ENCODE measurements around the gene SPRN.
"Not testable (repeated sequence)": the region's sequence is repeated elsewhere in the genome, so short reads cannot be mapped to it uniquely, and the experiment has no call there.

SPRN gene

DNA sequence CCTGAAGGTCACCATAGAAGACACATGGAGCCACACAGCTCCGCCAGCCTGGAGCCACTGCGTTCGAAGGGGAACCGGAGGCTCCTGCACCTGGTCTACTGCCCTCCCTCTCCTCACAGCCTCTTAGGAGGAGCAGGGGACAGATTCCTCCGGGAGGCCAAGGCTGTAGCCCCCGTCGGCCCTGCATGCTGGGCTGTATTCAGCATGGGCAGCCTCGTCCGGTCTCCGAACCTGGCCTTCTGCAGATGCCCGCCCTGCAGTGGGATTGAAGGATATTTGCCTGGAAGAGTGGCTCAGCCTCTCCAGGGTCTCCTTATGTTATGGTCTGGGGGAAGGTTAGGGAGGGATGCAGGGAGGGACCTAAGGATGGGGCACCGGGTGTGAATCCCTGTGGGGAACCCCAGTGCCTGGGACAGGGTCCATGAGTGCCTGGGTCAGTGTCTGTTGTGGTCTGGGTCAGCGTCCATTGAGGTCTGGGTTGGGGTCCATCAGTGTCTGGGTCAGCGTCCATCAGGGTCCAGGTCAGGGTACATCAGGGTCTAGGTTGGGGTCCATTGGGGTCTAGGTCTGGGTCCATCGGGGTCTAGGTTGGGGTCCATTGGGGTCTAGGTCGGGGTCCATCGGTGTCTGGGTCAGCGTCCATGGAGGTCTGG lies 16.3 kb upstream of the SPRN start:
- no peak for DNase-seq (ENCODE audit: low read depth in 2 of 3, low spot score in 1 of 3)

DNA sequence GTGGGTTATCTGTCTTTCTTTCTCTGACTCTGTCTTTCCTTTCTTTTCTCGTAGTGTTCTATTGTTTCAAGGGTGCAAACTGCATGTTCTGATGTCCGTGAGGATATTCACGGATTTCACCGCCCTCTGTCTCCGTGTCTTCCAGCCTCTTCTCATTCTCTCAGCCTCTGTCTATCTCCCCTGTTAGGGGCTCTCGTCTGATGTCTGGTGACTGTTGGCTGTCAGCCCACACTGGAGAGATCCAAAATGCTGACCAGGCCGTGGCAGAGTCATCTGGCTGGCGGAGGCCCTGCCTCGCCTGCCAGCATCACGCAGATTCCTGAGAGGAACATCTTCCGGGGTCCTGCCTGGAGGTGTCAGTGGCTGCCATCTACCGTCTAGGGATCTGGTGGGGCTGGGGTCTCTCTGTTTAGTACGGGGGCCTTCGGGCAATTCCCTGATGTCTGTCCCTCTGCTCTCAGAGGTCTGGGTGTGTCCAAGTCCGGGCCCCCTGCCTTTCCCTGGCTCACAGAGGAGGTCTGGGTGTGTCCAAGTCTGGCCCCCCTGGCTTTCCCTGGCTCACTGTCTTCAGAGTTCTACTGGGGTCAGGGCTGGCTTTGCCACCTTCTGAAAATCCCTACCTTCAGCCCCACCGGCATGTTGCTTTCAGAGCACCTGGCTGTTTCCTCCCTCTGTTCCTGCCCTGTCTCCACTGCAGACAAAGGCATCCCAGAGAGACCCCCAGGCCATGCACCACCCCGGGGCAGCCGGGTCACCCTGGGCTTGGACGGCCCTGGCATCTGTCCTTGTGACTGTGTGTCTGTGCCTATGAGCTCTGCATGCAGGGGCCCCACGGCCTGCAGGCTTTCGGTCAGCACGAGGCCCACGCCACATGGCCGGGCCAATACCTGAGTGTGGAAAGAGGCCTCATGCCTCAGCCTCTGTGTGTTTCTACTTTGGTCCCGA lies 15.4 kb upstream of the SPRN start:
- DNase-seq (ENCODE audit: low read depth in 2 of 3, low spot score in 1 of 3): no peak

DNA sequence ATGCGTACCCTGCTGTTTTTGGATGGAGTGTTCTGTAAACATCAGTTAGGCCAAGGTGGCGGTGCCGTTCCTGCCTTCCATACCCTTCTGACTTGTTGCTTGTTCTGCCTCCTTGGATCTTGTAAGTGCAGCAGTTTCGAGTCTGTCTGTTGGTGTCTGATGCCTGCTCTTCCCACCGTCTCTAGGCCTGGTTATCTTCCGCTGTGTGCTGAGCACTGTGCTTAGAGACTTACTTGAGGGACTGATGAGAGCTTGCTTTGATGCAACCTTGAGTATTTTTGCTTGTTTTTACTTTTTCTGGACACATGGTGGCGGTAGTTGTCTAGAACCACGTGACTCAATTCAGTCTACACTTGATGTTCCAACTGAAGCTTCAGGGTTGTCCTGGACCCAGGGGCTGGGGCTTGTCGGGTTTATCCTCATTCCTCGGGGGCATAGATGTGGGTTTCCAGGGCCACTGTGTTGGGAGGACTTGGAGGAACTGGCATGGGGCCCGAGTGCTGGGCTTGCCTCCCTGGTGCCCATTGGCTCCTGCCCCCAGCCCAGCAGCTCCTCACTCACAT lies 14.4 kb upstream of the SPRN start:
- DNase-seq (ENCODE audit: low read depth in 2 of 3, low spot score in 1 of 3): peak in 1 of 3 donors; percentile 40

DNA sequence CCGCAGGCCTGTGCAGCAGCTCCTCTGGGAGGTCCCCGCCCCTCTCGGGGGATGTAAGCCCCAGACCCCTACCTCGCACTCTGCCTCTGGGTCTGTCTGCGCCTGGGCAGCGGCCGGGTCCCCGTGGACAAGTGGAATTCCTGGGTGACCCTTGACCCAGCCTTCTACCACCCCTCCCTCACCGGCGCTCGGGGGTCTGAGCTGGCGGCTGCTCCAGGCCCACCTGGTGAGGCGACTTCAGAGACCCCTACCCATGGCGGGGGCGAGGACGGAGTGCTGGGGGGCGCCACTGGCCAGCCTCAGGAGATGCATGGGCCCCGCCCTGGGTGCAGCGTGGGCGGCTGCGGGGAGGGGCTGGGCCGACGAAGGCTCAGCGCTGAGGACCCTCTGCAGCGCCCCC lies 8.4 kb upstream of the SPRN start:
- not testable (repeated sequence) for DNase-seq (ENCODE audit: low read depth in 2 of 3, low spot score in 1 of 3)

DNA sequence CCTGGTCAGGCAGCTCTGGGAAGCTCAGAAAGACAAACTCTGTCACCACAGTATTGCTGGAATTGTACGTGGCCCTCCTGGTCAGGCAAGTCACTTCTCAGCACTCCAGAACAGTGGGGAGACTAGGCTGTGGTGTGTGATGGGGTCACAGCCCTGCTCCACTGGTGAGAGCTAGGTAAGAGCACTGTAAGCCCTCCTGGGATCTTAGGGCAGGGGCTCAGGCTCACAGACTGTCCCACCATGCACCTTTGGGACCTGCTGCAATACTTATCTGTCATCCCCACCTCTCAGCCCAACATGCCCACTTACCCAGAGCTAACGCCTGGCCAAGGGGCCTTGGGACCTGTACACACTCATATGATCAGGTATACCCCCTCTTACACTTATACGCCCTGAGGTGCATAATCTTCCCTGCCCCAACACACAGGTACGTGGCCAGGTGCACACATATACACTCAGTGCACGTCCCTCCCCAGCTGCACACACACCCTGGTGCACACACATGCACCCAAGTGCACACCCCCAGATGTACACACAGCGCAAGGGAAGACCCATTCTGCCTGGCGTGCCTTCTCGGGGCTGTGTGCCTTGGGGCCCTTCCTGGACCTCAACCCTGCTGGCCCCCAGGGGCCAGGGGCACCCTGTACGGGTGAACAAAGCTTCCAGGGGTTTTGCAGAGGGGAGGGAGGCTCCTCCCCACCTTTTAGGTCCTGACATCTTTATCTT lies 7.6 kb upstream of the SPRN start:
- not testable (repeated sequence) for DNase-seq (ENCODE audit: low read depth in 2 of 3, low spot score in 1 of 3)

DNA sequence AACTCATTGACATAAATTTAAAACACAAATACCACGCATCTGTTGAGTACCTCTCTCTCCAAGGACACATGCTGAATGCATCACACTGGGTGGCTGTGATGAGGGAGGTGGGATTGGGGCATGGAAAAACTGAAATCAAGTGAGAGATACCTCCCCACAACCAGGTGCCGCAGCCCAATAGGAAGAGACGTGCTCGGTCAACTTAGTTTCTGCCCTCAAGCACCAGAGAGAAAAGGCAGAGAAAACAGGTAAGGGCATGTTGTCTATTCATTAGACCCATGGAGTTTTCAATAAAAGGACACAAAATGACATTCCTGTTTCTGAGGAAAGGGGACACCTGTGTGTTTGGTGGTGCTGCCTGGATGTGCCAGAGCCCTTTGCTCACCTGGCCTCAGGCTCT lies 5.1 kb upstream of the SPRN start:
- DNase-seq (ENCODE audit: low read depth in 2 of 3, low spot score in 1 of 3): not testable (repeated sequence)

DNA sequence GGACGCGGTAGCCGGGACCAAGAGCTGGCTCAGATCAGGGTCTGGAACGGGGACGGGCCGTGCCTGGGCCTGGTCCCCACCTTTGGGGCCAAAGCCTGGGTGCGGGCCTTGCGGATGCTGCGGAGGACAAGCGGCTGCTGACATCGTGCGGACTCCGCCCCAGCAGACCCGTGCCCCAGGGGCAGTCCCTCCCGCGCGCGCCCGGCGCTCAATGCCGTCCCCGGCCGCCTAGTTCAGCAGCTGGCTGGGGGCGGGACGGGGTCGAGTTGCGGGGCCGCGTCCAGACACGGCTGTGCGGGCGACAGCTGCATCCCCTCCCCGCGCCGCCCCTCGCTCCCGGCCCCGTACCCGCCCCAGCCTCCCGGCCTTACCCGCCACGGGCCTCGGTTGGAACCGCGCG lies 323 bp downstream of the SPRN start:
- DNase-seq (ENCODE audit: low read depth in 2 of 3, low spot score in 1 of 3): not testable (repeated sequence)

DNA sequence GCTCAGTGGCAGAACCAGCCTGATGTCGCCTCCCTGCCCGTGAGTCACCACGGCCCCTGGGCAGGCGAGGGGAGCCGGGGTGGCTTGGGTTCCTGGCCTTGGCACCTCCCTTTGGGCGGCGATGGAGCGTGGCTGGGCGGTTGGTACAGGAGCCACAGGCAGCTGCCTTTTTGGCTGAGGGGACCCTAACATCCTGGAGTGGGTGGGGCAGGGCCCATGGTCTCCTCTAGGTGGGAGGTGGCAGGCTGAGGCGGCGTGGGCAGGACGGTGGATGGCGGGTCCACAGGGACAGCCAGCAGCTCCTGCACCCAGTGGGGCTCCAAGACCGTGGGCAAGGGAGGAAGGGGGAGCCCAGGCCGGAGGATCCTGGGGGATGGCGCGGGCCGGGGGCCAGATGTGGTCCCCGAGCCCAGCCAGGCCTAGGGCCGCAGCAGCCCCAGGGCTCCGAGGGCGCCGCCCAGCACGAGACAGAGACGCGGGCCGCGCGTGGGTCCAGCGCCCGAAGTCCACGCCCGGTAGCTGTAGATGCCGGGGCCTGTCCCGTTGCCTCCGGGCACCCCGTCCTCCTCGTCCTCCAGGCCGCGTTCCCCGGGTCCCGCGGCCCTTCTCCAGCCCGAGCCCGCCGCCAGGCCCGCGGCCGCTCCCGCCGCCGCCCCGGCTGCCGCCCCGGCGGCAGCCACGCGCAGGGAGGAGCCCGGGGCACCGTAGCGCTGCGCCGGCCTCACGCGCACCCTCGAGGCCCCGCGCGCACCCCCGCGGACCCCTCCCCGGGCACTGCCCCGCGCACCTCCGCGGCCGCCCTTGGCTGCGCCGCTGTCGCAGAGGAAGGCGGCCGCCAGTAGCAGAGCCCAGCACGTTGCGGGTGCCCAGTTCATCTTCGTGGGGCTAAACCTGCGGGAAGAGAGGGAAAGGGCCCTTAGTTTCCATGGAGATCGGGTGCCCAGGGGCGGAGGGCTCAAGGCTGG lies 1.3 kb downstream of the SPRN start:
- DNase-seq (ENCODE audit: low read depth in 2 of 3, low spot score in 1 of 3): no peak

DNA sequence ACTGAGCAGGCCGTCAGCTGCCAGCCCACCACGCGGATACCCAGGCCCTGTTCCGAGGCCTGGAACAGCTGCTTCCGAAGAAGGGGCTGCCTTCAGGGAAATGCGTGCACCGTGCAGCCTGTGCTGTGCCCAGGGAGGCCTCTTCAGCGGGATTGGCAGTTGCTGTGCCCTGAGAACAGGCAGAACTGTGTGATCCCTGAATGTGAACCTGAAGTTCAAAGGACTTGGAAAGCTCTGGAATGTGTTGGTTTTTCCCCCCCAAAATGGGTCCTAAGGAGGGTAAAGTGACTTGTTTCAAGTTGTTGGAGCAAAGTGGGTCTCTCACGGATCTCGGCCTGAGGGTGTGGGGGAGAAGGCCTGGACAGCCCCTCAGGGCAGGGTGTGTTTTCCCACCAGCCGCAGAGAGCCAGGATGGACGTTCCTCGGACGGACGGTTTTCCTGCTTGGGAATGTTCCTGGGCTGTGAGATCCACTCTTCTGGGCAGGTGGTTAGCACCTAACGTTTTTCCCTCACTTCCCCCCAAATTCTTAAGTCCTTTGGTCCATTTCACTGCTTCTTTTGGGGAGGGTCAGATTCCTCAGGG lies 2.1 kb downstream of the SPRN start:
- no peak for DNase-seq (ENCODE audit: low read depth in 2 of 3, low spot score in 1 of 3)

DNA sequence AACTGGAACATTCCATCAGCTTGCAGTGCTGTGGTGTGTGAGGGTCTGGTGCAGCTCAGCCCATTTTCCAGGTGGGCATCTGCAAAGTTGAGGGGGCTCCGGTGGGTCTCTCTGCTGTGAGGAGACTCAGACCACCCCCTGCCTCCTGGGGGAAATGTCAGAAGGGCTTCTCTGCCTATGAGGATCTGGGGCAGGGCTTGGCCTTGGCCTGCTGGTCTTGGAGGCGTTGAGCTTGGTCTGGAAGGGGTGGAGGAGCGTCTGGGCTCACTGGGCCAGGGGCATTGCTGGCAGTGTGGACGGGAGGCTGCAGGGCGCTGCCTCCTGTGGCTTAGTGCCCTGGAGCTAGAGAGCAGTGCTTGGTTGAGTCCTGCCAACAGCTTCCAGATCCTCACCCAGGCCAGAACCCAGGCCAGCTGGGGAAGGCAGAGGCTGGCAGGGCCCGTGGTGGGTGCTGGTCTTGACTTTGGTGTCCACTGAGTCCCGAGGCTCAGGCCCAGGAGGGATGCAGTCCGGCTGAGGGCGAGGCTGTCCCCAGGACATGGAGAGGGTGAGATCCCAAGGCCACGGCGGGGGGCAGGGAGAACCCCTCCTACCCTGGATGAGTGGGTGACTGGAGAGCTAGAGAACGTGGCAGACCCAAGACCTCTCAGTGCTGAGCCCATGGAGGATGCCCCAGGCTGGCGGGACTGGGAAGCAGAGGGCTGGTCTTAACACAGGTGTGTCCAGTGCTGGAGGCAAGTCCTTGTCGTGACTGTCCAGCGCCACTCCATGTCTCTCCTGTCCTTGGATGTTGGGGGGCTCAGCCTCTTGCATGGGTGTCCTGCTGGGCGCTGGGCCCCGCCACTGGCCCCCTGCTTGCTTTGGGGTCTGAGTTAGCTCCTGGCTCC lies 2.8 kb downstream of the SPRN start:
- no peak for DNase-seq (ENCODE audit: low read depth in 2 of 3, low spot score in 1 of 3)

DNA sequence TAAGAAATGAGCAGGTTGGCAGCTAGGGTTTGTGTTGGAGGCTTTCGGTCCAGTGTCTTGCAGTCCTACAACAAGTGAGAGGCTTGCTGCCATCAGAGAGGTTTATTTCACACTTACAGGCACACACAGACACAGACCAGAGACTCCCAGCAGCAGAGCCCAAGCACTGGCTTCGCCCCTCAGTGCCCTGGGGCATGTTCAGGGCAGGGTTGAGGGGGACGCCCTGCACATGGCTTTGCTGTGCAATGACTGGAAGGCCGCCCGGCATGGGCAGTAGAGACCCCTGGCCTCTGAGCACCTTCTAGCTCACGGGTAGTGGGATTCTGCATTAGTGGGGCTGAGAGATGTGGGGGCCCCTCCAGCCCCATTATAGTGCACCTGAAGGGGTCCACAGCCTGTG lies 3.8 kb downstream of the SPRN start:
- DNase-seq (ENCODE audit: low read depth in 2 of 3, low spot score in 1 of 3): no peak

DNA sequence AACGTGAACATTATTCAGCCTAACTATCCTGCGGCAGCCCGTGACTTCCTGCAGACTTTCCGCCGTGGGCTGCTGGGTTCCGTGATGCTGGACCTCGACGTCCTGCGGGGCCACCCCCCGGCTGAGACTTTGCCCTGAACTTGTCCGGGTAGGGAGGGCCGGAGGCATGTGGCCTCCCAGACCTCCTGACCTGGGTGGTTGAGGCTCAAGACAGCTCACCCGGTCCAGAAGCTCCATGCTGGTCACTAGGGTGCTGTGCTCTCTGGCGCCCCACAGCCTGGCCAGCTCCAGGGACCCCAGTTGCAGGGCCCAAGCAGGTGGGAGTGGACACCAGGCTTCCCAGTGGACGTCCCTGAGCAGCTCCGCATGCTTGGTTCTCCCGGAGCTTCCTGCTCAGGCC lies 4.4 kb downstream of the SPRN start:
- no peak for DNase-seq (ENCODE audit: low read depth in 2 of 3, low spot score in 1 of 3)

DNA sequence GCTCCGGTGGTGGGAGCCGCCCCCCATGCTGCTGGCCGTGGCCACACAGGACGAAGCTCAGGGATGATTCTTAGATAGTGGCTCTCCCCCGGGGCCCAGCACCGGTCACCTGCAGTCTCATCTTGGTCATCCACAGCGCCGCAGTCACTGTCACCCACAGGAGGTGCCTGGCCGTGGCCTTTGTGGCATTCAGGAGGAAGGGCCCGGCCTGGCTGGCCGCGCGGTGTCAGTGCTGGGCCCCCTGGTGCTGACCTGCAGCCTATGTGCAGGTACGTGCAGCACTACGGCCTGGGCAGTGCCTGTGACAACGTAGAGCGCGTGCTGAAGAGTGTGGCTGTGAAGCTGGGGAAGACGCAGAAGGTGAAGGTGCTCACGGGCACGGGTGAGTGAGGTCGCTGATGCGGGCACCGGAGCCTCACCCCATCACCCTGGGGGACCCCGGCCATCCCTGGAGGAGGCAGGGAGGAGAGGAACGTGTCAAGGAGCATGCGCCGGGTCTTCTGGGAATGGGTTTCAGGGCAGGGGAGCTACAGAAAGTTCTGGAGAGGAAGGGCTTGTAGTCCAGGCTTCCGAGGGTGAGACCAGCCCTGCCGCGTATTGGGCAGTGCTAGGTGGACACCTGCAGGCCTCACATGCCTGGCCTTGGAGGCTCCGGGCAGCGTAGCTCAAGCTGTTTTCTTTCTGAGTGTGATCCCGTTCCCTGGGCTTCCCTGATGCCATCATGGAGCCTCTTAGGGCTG lies 5.0 kb downstream of the SPRN start:
- no peak for DNase-seq (ENCODE audit: low read depth in 2 of 3, low spot score in 1 of 3)

DNA sequence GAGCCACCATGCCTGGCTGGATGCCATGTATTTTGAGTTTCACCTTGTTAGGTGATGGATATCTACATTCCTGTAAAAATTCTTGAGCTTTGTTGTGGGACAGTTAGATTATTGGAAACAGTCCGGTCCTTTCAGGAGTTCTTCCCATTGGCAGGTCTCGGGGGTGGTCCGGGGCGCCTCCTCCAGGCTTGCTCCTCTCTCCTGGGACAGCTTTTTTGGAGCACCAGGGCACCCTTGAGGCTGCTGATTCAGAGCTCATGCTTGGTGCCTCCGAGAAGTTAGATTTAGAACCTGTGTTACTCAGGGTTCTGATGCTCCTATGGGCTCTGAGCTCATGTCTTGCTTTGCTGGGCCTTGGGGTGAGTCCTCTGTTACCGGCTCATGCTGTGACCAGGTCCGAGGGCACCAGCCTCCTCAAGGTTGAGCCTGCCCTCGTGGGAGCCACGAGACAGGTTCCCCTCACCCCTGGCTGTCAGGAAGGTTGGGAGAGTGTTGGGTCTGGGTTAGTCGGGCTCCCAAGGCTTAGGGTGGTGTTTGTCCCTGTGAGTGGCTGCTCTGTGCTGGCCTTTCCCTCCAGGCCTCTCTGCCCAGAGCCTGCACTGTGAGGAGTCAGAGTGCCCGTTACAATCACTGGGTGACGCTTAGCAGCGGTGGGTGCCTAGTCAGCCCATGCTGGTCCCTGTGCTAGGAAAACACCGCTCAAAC lies 6.0 kb downstream of the SPRN start:
- no peak for DNase-seq (ENCODE audit: low read depth in 2 of 3, low spot score in 1 of 3)

DNA sequence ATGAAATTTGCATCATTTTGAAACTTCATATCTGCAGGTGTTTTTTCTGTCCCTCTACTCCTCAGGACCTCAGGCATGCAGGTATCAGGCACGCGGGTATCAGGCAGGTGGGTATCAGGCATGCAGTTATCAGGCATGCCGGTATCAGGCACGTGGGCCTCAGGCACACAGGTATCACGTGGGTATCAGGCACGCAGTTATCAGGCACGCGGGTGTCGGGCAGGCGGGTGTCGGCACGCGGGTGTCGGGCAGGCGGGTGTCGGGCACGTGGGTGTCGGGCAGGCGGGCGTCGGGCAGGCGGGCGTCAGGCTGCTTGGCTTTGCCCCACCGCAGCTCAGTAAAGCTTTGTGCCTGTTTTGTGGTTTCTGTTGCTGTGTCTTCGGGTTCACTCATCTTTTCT lies 8.7 kb downstream of the SPRN start:
- no peak for DNase-seq (ENCODE audit: low read depth in 2 of 3, low spot score in 1 of 3)

DNA sequence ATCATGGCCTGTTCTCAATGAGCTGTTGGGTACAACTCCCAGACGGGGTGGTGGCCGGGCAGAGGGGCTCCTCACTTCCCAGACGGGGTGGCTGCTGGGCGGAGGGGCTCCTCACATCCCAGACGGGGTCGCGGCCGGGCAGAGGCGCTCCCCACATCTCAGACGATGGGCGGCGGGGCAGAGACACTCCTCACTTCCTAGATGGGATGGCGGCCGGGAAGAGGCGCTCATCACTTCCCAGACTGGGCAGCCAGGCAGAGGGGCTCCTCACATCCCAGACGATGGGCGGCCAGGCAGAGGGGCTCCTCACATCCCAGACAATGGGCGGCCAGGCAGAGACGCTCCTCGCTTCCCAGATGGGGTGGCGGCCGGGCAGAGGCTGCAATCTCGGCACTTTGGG lies 10.0 kb downstream of the SPRN start:
- DNase-seq (ENCODE audit: low read depth in 2 of 3, low spot score in 1 of 3): not testable (repeated sequence)

DNA sequence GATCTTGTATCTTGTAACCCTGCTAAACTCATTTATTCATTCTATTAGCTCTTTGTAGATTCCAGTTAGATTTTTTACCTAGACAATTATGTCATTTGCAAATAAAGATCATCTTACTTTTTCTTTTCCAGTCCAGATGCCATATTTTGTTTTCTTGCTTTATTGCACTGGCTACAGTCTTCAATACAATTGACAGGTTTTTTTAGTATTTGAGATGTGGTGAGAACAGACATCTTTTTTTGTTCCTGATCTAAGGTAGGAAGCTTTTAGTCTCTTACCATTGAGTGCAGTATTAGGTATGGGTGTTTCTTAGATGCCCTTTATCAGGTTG lies 12.1 kb downstream of the SPRN start:
- DNase-seq (ENCODE audit: low read depth in 2 of 3, low spot score in 1 of 3): no peak
